Nephron progenitor cell (in vitro differentiated cells): ENCODE results near the gene HSPB7.
"Not testable (repeated sequence)": the region's sequence is repeated elsewhere in the genome, so short reads cannot be mapped to it uniquely, and the experiment has no call there.

Source experiments
- DNase-seq: peaks from one replicate; pipeline ENCODE4 v3.0.0; 2021
- H3K27ac Mint-ChIP-seq: 2 replicates; pipeline ENCODE4 v1.8.0; 2021; ENCODE audit warnings: mild to moderate bottlenecking, moderate library complexity, mixed read lengths
- H3K27me3 Mint-ChIP-seq: 2 replicates; pipeline ENCODE4 v1.8.0; 2021; ENCODE audit warnings: mild to moderate bottlenecking, low read depth, mixed read lengths; ENCODE audit not compliant: poor library complexity
- H3K36me3 Mint-ChIP-seq: 2 replicates; pipeline ENCODE4 v1.8.0; 2021; ENCODE audit warnings: low read depth, mixed read lengths
- H3K4me1 Mint-ChIP-seq: 2 replicates; pipeline ENCODE4 v1.8.0; 2021; ENCODE audit warnings: mixed read lengths
- H3K4me3 Mint-ChIP-seq: 2 replicates; pipeline ENCODE4 v1.8.0; 2021; ENCODE audit warnings: mild to moderate bottlenecking, moderate library complexity, mixed read lengths
- H3K9me3 Mint-ChIP-seq: 2 replicates; pipeline ENCODE4 v1.8.0; 2021; ENCODE audit warnings: mild to moderate bottlenecking, moderate library complexity, mixed read lengths
- CTCF ChIP-seq: fragments of 200-600 bp; sonication (generic); IDR thresholded peaks from 2 replicates; pipeline ENCODE4 v1.5.0; 2021; ENCODE audit warnings: antibody characterized with exemption

Gene HSPB7

GRCh38 chr1:16063921-16064320, 46.1 kb upstream of the HSPB7 start:
- Mint-ChIP-seq H3K27me3 (peaks cover 19% of the 10 kb centered on the region), H3K4me1 (peaks cover 44% of the 10 kb centered on the region), H3K9me3 (no peaks in the 10 kb centered on the region), H3K27ac (no peak overlapping the region), H3K36me3 (no peaks in the 10 kb centered on the region), H3K4me3 (no peak overlapping the region)
- DNase-seq = no peak
- no peak for TF ChIP-seq CTCF

- no peak overlapping the region for H3K27ac Mint-ChIP-seq
- no peaks in the 10 kb centered on the region for H3K9me3 Mint-ChIP-seq
- no peak for DNase-seq
- no peak for TF ChIP-seq CTCF
- peaks cover 38% of the 10 kb centered on the region for H3K4me1 Mint-ChIP-seq
- H3K27me3 Mint-ChIP-seq = peaks cover 19% of the 10 kb centered on the region
- H3K36me3 Mint-ChIP-seq = no peaks in the 10 kb centered on the region
- H3K4me3 Mint-ChIP-seq = no peak overlapping the region
Measured at GRCh38 chr1:16063226-16063829, 45.5 kb upstream of the HSPB7 start.

GRCh38 chr1:16062687-16063075, 44.8 kb upstream of the HSPB7 start:
- Mint-ChIP-seq H3K27me3 (peaks cover 19% of the 10 kb centered on the region), H3K4me1 (peaks cover 32% of the 10 kb centered on the region)
- not testable (repeated sequence) for DNase-seq, H3K4me3 Mint-ChIP-seq, H3K36me3 Mint-ChIP-seq, H3K9me3 Mint-ChIP-seq, H3K27ac Mint-ChIP-seq

- DNase-seq, H3K27ac Mint-ChIP-seq, H3K4me3 Mint-ChIP-seq, H3K36me3 Mint-ChIP-seq, H3K9me3 Mint-ChIP-seq: not testable (repeated sequence)
- Mint-ChIP-seq H3K27me3 (peaks cover 19% of the 10 kb centered on the region), H3K4me1 (peaks cover 26% of the 10 kb centered on the region)
Measured at GRCh38 chr1:16061989-16062686, 44.3 kb upstream of the HSPB7 start.

- Mint-ChIP-seq H3K36me3 (no peaks in the 10 kb centered on the region), H3K27ac (no peak overlapping the region), H3K27me3 (peaks cover 19% of the 10 kb centered on the region), H3K4me1 (peaks cover 26% of the 10 kb centered on the region), H3K4me3 (no peak overlapping the region), H3K9me3 (no peaks in the 10 kb centered on the region)
- DNase-seq = no peak
- TF ChIP-seq CTCF = no peak
Measured at GRCh38 chr1:16061266-16061665, 43.4 kb upstream of the HSPB7 start.

GRCh38 chr1:16058394-16059120, 40.7 kb upstream of the HSPB7 start:
- not testable (repeated sequence) for H3K9me3 Mint-ChIP-seq, DNase-seq, H3K27ac Mint-ChIP-seq, H3K4me3 Mint-ChIP-seq, H3K36me3 Mint-ChIP-seq
- H3K27me3 Mint-ChIP-seq = peaks cover 17% of the 10 kb centered on the region
- peaks cover 11% of the 10 kb centered on the region for H3K4me1 Mint-ChIP-seq

GRCh38 chr1:16057314-16057915, 39.6 kb upstream of the HSPB7 start:
- not testable (repeated sequence) for DNase-seq, H3K36me3 Mint-ChIP-seq, H3K4me1 Mint-ChIP-seq, H3K27ac Mint-ChIP-seq, H3K9me3 Mint-ChIP-seq, H3K4me3 Mint-ChIP-seq
- peaks cover 17% of the 10 kb centered on the region for H3K27me3 Mint-ChIP-seq

- not testable (repeated sequence) for H3K4me3 Mint-ChIP-seq
Measured at GRCh38 chr1:16056521-16056912, 38.7 kb upstream of the HSPB7 start.

More at GRCh38 chr1:16056521-16056912, 38.7 kb upstream of the HSPB7 start:
- not testable (repeated sequence) for DNase-seq, H3K9me3 Mint-ChIP-seq, H3K27ac Mint-ChIP-seq, H3K36me3 Mint-ChIP-seq, H3K4me1 Mint-ChIP-seq
- H3K27me3 Mint-ChIP-seq = peaks cover 17% of the 10 kb centered on the region
